GM21619 (cell line): ENCODE results near the gene B4GALT1.
A peak's percentile ranks its signal among the peaks of the same experiment; 100 is the strongest.
"Not testable (repeated sequence)": the region's sequence is repeated elsewhere in the genome, so short reads cannot be mapped to it uniquely, and the experiment has no call there.

Experiments used
- ATAC-seq: cut with Tn5 transposase; IDR thresholded peaks from one replicate; pipeline ENCODE4 v1.9.1; 2021; ENCODE audit not compliant: unreplicated experiment

Gene B4GALT1

DNA sequence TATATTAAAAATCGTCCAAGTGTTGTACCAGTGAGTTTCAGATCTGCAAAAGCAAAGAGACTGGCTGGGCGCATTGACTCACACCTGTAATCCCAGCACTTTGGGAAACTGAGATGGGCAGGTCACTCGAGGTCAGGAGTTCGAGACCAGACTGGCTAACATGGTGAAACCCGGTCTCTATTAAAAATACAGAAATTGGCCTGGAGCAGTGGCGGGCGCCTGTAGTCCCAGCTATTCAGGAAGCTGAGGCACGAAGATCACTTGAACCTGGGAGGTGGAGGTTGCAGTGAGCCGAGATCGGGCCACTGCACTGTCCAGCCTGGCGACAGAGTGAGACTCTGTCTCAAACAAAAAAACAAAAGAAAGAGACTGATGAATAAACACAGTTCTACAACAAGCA is 18.3 kb upstream of the B4GALT1 start:
- no peak for ATAC-seq

DNA sequence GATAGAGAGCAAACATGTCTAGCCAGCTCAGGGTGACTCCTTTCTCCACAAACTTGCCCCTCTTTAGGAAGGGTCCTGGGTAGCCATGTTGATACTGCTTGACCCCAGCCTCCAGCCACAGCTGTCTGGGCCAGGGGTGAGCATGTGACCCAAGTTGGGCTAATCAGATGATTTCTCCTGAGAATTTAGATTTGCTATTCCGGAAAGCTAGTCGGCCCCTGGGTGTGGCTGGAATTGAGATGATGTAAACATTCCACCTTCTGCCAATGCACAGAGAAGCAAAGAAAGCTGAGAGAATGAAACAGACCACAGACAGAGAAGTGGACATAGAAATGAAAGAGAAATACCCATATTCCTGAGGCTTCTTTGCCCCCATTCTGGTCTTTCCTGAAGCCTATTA is 17.8 kb upstream of the B4GALT1 start:
- ATAC-seq: no peak

DNA sequence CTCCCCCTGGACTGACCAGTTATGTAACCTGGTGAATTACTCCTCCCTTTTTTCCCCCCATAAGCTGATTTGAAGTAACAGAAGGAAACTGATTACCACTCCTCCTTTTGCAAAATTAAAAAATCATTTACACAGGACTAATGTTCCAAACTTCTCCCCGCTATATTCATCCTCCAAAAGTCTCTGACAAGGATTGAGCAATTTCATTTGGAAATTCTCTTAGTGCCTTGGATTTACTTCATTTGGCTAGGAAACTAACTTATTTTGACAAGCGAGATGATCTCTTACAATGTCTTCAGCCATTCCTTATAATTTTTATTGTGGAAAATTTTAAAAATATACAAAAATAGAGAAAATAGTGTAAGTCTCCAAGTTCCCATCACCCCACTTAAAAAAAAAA is 15.4 kb upstream of the B4GALT1 start:
- ATAC-seq: no peak

DNA sequence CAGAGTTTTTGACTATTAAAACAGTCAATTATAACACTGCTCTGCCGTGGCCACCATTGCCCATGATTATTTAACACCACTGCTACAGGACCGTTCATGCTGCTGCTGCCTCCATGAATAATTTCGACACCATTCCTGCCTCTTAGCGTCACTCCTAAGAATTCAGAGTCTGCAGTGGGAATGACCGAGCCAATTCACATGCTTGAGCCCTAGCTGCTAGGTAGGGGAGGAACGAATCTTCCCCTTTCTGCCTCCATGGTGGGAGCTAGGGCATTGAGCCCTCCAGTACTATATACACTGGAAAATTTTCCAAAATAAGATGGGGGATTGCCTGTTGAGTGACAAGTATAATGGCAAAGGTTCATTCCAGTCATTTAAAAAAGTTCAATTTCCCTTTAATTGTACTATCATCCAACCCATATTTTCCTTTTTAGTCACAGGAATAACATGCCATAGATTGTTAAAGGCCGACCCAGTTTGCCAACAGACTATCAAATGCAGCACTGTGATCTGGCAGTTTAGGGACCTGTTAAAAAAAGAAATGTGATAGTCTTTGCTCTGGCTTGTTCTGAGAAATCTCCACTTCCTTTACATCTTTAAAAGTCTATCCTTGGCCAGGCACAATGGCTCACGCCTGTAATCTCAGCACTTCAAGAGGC is 13.5 kb upstream of the B4GALT1 start:
- ATAC-seq: no peak

DNA sequence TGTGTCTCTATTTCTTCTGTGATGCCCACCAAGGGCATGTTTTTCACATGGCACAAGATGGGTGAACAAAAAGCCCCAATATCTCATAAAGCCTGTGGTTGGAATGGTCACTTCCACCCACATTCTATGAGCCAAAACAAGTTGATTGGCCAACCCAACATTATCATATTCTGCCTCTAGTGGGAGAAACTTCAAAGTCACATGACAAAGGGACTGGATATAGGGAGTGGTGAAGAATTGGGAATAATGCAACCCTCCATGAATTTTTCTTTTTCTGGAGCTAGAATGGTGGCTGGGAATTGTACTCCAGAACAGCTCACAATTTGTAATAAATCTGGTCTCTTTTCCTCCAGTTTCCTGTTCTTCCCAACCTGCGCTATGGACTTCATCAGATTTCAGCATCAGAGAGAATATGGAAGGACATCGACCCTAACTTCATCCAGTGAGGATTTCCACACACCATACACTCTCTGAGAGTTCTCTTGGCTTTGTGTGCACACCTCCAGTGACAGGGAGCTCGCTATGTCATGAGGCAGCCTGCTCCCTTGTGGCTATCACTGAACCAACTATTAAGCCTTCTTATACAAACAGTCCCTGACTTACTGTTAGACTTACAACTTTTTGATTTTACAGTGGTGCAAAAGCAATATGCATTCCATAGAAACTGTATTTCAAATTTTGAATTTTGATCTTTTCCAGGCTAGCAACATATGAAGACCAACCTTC is 12.0 kb upstream of the B4GALT1 start:
- no peak for ATAC-seq

DNA sequence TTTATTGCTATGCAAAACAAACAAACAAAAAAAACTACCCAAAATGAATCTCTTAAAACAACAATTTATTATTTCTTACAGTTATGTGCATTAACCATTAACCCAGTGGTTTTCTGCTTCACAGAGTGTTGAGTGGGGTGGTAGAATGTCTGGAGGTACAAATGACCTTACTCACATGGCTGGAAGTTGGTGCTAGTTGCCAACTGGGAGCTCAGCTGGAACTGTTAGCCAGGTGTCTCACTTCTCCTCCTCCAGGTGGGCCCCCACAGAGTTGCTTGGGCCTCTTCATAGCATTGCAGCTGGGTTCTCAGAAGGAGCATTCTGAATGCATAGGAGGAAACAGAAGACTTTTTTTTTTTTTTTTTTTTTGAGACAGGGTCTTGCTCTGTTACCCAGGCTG is 10.5 kb upstream of the B4GALT1 start:
- ATAC-seq: peak; percentile 95

DNA sequence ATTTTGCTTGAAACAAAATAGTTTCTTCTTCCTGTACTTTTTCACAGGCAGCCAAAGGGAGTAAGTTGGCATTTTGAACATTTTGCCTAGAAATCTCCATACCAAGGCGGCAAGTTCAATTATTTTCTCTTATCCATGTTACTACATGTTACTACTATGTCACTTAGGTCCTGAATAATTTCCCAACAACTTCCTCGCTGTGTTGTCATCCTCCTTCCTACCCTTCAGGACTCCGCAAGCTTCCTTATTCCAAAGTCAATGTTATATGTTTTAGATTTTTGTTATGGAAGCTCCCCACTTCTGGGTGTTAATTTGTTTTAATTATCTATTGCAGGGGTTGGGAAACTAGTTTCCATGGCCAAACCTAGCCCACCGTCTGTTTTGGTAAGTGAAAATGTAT is 9.9 kb upstream of the B4GALT1 start:
- no peak for ATAC-seq

DNA sequence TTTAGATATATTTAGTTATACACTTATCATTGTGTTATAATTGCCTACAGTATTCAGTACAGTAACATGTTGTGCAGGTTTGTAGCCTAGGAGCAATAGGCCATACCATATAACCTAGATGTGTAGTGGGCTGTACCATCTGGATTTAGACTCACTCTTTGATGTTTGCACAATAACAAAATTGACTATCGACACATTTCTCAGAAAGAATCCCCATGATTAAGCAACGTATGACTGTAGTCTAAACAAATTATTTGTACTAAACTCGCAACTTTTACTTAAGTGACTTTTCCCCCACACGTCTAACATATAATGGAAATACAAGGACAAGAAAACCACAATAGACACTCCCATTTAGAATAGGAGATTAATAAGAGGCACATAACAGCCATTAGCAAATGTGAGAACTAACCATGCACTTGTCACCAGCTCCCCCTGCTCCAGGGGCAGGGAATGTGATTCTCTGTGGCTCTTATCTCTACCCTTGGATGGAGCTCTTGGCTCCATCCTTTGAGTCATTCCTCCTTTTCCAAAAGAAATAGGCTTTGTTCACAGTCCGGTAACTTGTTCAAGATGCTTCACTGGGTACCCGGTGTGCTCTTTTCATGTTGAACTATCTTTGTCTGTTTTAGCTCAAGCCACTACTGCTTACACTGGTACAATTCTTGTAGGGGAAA is 8.7 kb upstream of the B4GALT1 start:
- no peak for ATAC-seq

DNA sequence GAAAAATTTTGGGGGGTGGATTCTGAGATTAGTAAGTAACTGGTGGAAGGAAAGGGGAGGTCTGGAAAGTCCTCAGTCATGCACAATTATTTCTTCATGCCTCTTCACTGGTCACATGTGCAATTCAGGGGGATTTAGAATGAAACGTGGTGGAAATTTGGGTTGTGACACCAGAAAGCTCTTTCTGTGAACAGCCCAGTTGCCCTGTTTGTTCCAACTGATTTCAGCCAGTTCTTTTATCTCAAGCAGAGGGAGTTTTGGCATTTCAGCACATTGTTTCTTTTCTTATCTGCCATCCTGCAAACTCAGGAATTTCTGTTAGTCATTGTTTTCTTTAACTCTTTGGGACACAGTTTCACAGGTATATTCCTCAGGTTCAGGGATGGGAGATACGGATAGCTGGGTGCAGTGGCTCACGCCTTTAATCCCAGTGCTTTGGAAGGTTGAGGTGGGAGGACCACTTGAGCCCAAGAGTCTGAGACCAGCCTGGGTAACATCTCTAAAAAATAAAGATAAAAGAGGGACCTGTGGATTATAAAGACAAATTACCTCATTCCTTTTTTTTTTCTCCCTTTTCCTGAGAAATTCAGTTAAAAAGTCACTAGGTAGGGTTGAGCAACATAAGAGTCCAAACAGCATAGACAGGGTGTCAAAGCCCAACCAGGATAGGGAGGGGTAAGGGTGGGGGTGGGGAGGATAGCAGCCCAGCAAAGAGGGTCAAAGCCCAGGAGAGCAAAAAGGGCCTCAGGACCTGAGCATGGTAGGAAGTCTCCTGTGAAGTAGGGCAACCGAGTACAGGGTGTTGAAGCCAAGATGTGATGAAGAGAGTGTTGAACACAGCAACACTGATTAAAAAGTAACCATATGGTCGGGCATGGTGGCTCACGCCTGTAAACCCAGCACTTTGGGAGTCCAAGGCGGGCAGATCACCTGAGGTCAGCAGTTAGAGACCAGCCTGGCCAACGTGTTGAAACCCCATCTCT is 5.4 kb upstream of the B4GALT1 start:
- ATAC-seq: no peak

DNA sequence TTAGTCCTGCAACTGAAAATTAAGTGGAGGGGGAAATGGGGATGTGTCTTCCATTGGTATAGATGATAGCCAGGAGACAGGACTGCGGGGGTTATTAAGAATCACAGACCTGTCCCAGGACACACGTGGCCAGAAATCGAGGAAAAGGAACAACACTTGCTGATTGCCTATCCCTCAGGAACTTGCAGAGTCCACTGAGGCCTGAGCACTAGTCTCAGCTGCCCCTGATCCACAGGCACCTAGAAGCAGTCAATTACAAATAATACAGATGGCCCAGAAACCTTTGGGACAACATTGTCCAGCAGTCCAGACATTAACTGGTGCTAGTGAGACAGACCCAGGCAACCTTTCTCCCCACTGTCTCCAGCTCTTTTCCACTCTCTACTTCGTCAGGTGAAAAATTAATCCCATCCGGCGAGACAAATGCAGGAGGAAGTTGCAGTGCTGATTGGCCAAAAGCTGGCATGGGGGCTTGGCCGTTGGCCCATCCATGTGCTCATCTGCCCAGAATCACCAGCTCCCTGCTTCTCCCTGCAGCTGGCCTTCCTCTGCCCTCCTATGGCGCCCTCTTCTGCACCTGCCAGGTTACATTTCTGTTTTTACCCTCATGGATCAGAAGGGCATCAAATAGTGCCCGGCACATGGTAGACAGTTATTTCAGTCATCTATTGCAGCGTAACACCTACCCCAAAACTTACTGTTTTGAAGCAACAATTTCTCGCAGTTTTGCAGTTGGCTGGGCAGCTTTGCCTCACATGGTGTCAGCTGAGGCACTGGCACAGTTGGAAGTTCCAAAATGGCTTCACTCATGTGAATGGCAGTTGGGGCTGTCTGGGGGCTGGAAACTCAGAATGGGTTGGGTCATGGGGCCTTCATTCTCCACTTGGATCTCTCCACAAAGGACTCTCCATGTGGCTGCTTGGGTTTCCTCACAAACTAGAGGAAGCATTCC is 3.6 kb upstream of the B4GALT1 start:
- no peak for ATAC-seq

DNA sequence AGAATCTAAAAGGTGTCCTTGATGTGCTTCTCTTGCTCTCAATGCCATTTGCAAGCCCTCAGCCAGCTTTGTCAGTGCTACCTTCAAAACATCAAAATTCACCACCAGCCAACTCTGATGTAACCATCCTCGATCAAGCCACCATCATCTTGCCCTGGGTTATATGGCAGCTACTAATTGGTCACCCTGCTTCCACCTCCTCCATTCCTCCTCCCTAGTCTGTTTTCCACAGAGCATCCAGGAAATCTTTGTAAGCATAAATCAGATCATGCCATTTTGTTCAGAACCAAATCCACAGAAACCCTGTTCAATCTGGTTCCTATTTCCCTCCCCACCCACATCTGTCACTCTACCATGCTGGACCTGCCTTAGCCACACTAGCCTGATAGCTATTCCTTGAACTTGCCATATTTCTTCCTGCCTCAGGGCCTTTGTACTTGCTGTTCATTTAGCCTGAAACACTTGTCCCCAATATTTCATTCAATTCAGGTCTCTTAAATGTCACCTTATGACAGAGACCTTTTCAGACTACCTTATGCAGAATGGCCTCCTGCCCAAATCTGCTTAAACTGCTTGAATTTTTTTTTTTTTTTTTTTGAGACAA is 1.9 kb upstream of the B4GALT1 start:
- ATAC-seq: no peak

DNA sequence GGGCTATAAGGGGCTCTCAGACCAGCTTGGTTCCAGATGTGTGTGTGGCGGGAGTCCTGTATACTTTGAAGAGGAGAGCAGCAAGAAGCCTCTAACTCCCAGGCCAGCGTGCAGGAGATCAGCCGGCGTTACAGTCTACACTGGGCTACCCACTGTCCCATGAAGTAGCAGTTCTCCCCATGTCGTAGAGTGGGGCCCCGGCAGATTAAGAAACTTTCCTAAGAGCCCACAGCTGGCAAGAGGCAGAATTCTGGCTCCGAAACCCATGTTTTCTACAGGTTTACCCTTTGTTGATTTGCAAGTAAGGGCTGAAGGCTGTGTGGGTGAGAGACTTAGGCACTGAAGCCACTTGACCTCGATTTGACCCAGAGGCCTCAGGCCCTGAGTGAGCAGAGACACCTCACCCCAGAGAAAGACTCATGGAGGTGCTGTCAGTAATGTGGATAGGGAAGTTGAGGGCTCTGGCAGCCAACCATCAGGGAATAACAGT is 881 bp upstream of the B4GALT1 start:
- no peak for ATAC-seq

DNA sequence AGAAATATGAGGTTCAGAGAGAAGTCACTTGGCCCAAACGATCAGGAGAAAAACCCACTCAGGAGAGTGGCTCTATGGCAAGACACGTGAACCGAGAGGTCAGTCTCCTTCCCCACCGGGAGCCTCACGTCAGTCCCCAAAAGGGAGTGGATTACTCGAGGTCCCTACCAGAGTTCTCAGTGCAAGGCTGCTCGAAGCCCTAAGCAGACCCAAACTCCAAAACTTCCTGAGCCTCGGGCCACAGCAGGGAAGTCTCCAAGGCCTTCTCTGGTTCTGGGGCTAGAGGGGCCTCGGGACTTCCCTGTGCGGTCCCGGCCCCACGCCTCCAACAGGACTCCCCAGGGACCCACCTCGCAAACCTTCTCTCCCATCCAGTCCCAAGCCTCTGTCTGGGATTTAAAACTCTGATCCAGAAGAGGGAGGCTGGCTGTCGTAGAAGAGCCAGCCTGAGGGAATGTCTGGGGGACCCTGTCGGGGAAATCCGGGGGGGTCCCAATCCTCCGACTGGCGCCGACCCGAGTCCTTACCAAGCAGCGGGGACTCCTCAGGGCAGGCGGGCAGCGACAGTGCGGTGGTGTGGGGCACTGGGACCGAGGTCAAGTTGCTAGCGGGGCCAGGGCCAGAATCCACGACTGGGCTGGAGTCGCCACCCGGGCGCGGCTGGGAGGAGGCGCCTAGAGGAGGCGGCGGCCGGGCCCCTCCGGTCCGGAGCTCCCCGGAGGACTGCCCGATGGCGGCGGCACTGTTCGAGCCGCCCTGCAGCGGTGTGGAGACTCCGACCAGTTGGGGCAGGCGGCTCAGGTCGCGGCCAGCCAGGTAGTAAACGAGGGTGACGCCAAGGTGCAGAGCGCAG is 679 bp downstream of the B4GALT1 start:
- peak; percentile 3 for ATAC-seq

DNA sequence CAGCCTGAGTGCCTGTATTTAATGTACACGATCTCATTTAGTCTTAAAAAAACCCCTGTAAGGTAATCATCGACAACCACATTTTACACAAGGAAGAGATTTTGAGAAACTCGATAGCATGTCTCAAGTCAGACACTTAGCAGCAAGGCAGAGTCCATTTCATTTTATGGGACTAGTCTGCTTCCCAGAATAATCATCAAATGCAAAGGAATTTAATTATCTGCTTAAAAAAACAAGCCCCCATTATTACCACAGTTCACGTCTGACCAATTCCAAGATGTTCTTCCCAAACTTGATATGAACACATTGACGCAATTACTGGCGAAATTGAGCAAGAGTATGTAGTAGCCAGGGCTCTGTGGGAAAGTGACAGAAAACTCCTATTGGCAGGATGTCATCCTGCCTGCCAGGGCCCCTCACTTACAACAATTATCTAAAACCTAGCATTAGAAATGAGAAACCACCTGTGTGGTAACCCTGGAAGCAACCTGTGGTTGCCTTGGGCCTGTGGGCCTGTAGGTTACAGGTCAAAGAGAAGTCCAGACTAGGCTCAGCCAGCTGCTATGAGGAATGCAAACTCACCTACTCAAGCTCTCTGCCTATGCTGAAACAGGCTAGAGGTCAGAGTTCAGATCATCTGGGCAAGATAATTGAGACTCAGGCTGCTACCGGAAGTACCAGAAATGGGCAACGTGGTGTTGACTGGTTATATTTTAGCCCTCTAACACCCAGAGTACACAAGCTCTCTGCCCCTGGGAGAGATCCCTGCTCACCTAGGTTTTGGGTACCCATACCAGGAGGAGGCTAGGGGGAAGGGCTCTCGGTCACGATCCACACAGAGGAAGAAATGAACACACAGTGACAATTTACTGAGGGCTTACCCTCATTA is 1.6 kb downstream of the B4GALT1 start:
- ATAC-seq: peak; percentile 19

DNA sequence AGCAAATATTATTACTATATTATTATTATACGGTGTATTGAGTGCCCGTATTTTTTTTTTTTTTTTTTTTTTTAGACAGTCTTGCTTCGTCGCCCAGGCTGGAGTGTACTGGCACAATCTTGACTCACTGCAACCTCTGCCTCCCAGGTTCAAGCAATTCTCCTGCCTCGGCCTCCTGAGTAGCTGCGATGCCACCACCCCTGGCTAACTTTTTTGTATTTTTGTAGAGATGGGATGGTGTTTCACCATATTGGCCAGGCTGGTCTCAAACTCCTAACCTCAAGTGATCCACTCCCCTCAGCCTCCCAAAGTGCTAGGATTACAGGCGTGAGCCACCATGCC is 2.2 kb downstream of the B4GALT1 start:
- ATAC-seq: not testable (repeated sequence)

DNA sequence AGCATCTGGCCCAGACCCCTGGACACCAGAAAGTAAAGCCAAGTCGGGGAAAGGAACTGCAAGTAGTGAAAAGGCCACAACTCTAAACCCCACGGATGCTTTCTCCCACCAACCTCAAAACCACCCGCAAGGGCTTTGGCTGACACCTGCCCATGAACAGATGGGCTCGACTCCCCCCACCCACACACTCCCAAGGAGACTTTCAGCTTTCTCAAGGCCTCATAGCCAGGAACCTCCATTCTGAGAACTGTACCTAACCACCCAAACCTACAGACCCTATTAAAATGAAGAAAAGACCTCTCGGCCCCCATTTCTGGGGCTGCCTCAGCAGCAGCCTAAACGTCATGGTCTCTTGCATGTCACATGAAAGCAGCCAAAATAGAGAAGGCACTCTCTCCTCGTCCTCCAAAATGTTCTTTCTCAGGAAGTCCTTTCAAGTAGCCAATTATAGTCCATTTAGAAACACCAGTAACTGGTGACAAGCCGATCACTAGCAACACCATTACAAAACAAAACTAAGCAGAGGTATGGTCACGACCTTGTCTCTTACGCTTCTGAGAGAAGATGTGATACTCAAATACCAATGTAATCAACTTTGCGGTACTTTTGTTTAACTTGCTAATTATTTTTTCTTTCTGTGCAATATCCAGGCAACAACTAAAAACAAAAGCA is 2.9 kb downstream of the B4GALT1 start:
- no peak for ATAC-seq
